HG03520 (cell line): ENCODE data around the gene RIMKLB.
"Not testable (repeated sequence)": the region's sequence is repeated elsewhere in the genome, so short reads cannot be mapped to it uniquely, and the experiment has no call there.

Experiments used
- ATAC-seq: cut with Tn5 transposase; IDR thresholded peaks from one replicate; pipeline ENCODE4 v1.9.1; 2021; ENCODE audit warnings: mild to moderate bottlenecking, moderate library complexity; ENCODE audit not compliant: unreplicated experiment

Gene RIMKLB

GRCh38 chr12:8816448-8817050 lies 118.8 kb downstream of the RIMKLB start:
- ATAC-seq, result no peak

GRCh38 chr12:8817856-8818255 lies 120.1 kb downstream of the RIMKLB start:
- no peak for ATAC-seq

GRCh38 chr12:8818526-8818925 lies 120.7 kb downstream of the RIMKLB start:
- ATAC-seq, result no peak

- ATAC-seq, result no peak
Measured at GRCh38 chr12:8819666-8819980, 121.8 kb downstream of the RIMKLB start.

- not testable (repeated sequence) for ATAC-seq
Measured at GRCh38 chr12:8820676-8821407, 123.1 kb downstream of the RIMKLB start.

GRCh38 chr12:8821591-8821990 lies 123.8 kb downstream of the RIMKLB start:
- no peak for ATAC-seq

- no peak for ATAC-seq
Measured at GRCh38 chr12:8822298-8822697, 124.5 kb downstream of the RIMKLB start, which contains the start of gene A2ML1. A2ML1 (plus strand) TSS chr12:8822621; CDS start chr12:8822652, 31 bp downstream.

GRCh38 chr12:8823565-8824300 lies 125.9 kb downstream of the RIMKLB start:
- no peak for ATAC-seq

GRCh38 chr12:8827551-8828256 lies 129.9 kb downstream of the RIMKLB start:
- ATAC-seq, result no peak

GRCh38 chr12:8828257-8829124 lies 130.7 kb downstream of the RIMKLB start:
- no peak for ATAC-seq

GRCh38 chr12:8829125-8829518 lies 131.3 kb downstream of the RIMKLB start:
- ATAC-seq, result no peak

- no peak for ATAC-seq
Measured at GRCh38 chr12:8829621-8830020, 131.8 kb downstream of the RIMKLB start.

- ATAC-seq, result no peak
Measured at GRCh38 chr12:8831116-8831515, 133.3 kb downstream of the RIMKLB start.

- no peak for ATAC-seq
Measured at GRCh38 chr12:8832500-8832899, 134.7 kb downstream of the RIMKLB start.
